Measurements from ENCODE around the gene ASB9.

DNA sequence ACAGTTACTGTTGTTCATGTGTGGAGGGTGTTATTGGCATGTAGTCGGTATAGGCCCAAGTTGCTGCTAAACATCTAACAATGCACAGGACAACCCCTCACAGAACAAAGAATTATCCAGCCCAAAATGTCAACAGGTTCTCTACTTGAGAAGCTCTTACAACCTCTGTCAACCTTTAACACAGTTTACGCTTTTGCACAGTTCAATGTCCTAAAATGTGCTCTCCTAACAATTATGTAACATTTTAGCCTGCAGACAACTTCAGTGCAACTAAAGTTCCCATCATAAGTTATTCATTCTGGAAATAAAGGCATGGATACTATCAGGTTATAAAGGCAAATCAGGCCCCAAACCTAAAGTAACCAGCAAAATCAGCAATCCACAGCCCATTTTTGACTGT is 66.2 kb downstream of the ASB9 start:
- TF ChIP-seq, protein P1, sequence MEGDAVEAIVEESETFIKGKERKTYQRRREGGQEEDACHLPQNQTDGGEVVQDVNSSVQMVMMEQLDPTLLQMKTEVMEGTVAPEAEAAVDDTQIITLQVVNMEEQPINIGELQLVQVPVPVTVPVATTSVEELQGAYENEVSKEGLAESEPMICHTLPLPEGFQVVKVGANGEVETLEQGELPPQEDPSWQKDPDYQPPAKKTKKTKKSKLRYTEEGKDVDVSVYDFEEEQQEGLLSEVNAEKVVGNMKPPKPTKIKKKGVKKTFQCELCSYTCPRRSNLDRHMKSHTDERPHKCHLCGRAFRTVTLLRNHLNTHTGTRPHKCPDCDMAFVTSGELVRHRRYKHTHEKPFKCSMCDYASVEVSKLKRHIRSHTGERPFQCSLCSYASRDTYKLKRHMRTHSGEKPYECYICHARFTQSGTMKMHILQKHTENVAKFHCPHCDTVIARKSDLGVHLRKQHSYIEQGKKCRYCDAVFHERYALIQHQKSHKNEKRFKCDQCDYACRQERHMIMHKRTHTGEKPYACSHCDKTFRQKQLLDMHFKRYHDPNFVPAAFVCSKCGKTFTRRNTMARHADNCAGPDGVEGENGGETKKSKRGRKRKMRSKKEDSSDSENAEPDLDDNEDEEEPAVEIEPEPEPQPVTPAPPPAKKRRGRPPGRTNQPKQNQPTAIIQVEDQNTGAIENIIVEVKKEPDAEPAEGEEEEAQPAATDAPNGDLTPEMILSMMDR (IDR thresholded peaks at IDR 0.05), result no peak
- TF ChIP-seq POLR2A (IDR thresholded peaks at IDR 0.05) (no peak), EP300 (IDR thresholded peaks at IDR 0.05) (no peak), POLR2AphosphoS5 (IDR thresholded peaks at IDR 0.05) (no peak)
